H4 (cell line): ENCODE data around the gene RAB27A. TPM values are rescaled to one million over a fixed set of nuclear protein-coding genes. Genes with fewer than 3 reads are reported as not detected.
A peak's percentile ranks its signal among the peaks of the same experiment; 100 is the strongest.
"Not testable (repeated sequence)": the region's sequence is repeated elsewhere in the genome, so short reads cannot be mapped to it uniquely, and the experiment has no call there.

Experiments
- DNase-seq: peaks from one replicate; pipeline ENCODE4 v3.0.0-alpha.2; 2015; ENCODE audit warnings: low spot score
- total RNA-seq: library from RNA; depleted of rRNA; stranded (reverse); fragments of >200 nt; shearing (Covaris generic); gene quantifications from 2 replicates; pipeline ENCODE4 v1.2.3, GENCODE V29; 2014; rRNA removed

Gene RAB27A
- total RNA-seq, result 9.6 and 15.9 TPM in 2 replicates

DNA sequence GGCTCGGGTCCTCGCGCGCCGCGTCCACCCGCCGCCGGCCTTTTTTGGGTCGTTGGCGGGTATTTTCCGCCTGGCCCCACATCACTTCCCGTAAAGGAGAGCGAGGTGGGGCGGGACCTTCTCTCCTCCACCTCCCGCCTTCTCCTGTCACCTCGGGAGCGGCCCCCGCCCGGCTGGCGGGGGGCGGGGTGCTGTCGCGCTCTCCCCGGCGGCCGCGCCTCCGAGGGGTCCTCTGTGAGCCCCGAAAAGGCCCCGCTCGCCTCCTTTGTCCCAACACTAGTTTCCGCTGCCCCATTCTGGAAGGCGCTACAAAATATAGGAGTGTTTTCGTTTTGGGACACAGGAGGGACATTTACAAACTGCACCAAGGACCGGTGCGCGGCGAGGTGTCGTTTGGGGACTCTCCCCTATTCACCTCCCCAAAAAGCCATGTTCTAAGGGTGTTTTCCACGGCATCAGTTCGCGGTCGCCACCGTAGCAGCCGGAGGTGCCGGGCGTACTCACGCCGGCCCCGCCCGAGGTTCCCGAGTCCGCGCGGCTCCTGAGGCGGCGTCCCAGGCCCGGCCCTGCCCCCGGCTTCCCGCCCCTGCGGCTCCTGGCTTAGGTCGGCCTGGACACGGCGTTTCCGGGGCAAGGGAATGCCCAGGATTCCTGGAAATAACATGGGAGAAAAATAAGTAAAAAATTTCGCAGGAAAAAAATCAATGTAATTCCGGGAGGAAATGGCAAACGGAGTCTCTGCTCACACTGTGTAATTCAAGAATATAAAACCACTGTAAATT is at the start of gene RAB27A:
Gene RAB27A, minus strand, starts transcription at position 68 of the 782 bp plus-strand sequence. CDS start 54,879 bp downstream, outside the sequence.
- DNase-seq, result peak; percentile 51

DNA sequence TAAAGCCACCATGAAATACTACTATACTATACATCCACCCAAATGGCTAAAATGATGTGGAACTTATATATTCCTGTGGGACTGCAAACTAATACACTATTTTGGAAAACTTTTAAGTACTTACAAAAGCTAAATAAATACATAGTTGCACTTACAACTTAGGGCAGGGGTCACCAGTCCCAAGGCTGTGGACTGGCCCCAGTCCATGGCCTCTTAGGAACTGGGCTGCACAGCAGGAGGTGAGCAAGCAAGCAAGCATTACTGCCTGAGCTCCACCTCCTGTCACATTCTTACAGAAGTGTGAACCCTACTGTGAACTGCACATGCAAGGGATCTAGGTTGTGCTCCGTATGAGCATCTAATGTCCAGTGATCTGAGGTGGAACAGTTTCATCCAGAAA is 47.5 kb upstream of the RAB27A start:
- no peak for DNase-seq

DNA sequence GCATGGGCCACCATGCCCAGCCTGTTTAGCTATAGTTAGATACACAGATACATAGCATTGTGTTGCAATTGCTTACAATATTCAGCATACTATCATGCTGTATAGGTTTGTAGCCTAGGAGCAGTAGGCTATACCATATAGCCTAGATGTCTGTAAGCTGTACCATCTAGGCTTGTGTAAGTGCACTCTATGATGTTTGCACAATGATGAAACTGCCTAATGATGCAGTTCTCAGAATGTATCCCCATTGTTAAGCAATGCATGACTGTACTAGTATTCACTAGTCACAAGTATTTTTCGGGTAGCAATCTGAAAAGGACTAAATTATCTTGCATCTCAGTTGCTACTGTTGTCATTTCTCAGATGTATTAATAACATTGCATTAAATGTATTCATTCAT is 45.4 kb upstream of the RAB27A start:
- DNase-seq, result no peak

DNA sequence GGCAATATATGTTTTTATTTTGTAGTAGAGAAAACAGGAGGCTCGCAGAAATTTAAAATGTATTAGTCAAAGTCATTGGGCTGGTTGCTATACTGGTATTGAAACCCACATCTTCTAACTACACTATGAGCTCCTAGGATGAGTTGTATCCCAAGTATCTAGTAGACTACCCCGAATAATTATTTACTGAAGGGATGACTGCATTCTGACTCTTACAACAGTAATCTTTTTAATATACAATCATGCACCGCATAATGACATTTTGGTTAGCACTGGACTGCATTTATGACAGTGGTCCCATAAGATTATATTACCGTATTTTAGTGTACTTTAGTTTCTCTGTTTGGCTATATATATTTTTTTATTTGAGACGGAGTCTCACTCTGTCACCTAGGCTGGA is 44.8 kb upstream of the RAB27A start:
- DNase-seq, result no peak

DNA sequence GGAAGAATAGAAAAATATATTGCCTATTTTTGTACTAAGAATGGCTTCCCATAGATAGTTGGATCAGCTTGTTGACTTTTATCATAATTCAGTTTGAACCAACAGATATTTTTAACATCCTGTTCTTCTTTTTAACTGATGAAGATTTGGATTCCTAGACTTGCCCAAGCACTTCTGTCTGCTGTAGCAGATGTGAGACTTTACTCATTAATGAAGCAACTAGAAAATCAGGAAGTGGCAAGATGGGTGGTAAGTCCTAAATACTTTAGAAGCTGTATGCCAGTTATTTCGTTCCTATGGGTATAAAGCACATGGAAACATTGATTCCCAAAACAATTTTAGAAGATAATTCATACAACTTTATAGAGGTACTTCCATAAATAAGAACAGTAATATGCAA is 37.8 kb upstream of the RAB27A start:
- no peak for DNase-seq

DNA sequence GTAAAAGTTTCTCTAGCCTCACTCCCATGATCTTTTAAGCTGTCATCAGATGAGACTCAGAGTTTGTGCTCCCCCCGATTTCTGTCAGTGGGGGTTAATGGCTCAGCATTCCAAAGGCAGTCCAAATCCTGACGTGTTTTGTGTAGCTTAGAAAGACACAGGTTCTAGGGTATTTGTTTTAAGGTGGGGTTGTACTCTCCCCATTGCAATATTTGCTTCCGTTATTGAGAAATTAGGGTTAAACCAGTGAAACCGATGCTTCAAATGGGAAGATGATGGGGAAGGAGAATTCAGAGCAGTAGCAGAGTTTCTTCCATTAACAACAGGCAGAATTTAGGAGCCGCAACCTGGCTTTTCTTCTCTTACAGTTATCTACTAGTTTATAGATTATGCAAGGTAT is 32.9 kb upstream of the RAB27A start:
- DNase-seq, result no peak

DNA sequence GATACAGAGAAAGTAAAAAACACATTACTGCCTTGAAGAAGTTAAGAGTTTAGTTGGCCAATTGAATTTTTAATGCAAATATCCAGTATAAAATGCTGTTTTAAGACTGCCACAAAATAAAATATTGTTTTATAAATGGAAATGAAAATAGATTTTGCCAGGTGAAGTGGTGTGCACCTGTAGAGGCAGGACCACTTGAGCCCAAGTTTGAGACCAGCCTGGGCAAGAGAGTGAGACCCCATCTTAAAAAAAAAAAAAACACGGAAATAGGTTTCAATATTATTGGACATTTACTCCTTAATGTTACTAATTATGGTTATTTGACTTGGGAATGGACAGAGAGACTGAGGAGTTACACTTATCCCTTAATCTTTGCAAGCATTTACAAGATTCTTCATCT is 31.4 kb upstream of the RAB27A start:
- no peak for DNase-seq

DNA sequence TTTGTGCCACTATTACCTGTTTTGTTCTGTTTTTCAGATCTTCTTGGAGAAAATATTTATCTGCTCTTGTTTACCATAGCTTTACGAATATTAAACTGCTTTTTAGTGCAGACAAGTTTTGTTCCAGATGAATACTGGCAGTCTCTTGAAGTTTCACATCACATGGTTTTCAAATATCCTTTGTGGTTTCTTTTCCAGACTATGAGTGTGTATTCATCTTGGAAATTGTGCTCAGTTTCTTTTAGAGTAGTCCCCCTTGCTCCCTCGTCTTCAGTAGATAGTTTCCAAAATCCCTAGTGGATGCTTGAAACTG is 30.6 kb upstream of the RAB27A start:
- DNase-seq, result no peak

DNA sequence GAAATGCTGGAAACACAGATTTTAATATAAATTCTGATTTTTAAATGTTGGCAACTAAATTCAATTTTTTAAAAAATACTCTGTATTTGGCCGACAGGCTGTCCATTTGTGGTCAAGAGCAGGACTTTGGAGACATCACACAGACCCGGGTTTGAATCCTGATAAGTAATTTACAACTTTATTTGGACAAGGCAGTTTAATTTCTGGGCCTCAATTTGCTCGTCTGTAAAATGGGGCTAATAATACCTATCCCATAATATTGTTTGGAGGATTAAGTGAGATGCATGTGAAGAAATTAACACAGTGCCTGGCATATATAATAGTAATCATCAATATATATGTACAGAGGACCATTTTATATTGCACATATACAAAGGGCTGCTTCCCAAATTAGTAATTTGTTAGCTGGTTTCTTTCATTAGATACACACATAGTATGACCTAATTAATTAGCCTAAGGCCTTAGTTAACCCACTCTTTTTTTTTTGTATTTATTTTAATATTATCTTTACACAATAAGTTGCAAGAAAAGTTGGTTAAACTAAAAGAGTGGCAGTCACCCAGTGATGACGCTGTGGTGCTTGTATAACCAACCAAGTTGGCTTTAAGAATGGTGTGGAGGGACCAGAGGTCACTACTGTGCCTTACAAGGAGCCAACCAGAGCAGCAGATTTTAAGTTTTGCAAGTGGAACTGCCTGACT is 30.1 kb upstream of the RAB27A start:
- DNase-seq, result peak; percentile 7

DNA sequence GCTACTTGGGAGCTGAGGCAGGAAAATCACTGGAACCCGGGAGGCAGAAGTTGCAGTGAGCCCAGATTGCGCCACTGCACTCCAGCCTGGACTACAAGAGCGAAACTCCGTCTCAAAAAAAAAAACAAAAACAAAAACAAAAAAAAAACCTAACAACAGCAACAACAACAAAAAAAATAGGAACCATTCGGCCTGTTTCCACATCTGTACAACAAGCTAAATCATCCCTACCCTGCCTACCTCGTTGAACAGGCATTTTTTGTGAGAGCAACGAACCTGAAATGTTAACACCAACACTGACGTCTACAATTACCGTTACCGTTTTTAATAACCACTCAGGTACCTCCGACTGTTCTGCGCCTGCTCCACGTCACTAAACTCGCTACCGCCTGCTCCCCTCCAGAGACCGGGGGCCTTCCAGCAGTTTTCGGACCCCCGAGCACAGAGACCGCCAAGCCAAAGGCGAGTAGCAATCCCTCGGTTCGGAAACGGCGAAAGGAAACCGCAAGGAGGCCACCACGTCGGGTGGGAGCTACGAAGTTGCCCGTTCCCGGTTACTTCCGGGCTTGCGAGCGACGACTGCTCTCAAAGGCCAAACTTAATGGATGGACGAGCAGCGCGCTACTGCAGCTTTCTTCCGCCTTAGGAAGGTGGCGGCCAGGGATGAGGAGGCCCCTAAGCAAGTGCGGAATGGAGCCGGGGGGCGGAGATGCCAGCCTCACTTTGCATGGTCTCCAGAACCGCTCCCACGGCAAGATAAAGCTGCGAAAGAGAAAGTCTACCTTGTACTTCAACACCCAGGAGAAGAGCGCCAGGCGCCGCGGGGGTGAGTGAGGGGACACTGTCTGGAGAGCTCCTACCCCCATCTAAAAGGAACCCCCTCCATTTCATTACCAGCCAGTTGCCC is 29.2 kb upstream of the RAB27A start, which contains the start of the genes PIGB and PIGBOS1:
Gene PIGB, plus strand, starts transcription at position 635 of the 907 bp plus-strand sequence. Its CDS starts 29 bp downstream, at position 664.
Gene PIGBOS1, minus strand, starts transcription at position 536 of the 907 bp plus-strand sequence. CDS start 1,331 bp downstream, outside the sequence.
- DNase-seq, result peak; percentile 90

DNA sequence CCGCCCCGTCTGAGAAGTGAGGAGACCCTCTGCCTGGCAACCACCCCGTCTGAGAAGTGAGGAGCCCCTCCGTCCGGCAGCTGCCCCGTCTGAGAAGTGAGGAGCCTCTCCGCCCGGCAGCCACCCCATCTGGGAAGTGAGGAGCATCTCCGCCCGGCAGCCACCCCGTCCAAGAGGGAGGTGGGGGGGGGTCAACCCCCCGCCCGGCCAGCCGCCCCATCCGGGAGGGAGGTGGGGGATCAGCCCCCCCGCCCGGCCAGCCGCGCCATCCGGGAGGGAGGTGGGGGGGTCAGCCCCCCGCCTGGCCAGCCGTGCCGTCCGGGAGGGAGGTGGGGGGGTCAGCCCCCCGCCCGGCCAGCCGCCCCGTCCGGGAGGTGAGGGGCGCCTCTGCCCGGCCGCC is 13.2 kb upstream of the RAB27A start:
- not testable (repeated sequence) for DNase-seq

DNA sequence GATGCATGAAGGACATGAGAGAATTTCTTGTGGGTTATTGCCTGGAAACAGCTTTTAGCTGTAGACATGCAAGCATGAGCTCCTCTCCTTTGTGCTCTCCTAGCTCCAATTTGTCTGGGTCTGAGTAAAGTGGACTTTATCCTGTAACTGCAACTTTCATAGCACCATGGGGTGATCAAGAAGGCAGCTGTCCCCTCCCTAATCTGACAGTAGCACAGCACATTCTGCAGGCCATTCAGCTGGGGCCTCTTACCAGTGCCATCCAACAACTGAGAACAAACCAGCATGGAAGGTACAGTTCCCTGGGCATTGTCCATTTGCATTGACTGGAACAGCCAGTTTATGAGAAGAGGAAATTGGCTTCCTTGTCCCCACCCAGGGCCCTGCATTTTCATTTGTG is 7.7 kb upstream of the RAB27A start:
- no peak for DNase-seq

DNA sequence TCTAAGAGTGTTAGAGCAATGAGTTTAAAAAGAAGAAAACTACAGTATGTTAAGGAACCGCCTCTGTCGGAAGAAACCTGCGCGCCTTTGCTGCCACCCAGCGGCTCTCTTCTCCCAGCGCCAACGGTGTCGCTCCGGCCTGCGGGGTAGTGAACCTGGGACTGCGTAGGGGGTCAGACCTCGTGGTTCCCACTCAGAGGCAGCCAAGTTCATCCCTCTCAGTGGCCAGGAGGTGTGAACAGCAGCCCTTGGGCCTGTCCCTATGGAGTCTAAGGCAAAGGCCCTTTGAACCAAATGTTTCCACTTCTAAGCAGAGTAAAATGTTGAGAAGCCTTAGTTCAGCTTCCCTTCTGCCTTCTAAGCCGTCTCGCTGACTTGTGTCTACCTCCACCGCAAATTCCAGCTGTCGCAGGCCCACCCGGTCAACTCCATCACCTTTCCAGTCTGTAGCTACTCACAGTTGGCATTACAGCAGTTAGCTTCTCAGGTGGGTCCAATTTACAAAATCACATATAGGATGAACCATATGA is 980 bp upstream of the RAB27A start:
- DNase-seq, result peak; percentile 70

DNA sequence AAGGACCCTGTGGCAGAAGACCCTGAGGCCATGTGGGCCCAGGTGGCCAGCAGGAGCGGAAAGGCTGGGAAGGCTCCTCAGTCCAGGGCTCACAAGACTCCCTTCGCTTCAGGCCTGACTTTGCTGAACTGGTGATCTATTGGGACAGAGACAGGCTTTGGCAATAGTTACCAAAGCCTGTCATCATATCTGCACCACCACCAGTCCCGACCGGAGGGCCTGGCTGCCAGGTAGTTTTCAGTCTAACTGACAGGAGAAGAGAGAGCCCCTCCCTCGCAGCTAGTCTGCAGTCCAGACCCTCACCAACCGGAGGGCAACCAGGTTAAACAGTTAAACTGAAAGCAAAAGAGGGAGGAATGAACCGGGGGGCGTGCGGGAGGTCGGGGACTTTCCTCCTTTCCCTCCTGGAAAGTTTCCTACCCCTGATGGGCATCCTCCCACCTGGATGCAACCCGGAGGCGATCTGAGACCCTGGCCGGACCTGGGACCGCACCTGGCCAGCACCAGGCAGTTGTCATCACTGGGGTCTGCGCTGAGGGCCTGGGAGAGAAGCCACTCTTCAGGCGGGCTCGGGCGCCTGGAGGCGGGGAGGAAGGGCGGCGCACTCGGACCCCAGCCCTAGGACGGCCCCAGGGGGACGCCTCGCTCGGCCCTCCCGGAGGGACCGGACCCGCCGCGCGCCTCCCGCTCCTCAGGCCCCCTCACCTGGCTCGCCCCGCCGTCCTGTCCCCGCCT is 435 bp downstream of the RAB27A start:
- peak; percentile 25 for DNase-seq

DNA sequence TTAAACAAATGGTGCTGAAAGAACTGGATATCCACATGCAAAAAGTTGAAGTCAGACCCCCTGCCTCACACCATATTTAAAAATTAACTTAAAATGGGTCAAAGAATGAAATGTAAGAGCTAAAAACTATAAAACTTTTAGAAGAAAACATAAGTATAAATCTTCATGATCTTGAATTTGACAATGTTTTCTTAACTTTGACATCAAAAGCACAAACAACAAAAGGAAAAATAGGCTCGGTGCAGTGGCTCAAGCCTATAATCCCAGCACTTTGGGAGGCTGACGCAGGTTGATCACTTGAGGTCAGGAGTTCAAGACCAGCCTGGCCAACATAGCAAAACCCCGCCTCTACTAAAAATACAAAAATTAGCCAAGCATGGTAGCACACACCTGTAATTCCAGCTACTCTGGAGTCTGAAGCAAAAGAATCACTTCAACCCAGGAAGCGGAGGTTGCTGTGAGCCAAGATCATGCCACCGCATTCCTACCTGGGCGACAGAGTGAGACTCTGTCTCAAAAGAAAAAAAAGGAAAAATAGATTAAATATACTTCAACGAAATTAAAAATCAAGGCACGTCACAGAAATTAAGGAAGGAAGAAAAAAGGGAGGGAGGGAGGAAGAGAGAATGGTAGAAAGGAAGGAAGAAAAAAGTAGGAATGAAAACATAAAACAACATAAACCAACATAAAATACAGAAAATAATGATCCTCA is 1.5 kb downstream of the RAB27A start:
- no peak for DNase-seq

DNA sequence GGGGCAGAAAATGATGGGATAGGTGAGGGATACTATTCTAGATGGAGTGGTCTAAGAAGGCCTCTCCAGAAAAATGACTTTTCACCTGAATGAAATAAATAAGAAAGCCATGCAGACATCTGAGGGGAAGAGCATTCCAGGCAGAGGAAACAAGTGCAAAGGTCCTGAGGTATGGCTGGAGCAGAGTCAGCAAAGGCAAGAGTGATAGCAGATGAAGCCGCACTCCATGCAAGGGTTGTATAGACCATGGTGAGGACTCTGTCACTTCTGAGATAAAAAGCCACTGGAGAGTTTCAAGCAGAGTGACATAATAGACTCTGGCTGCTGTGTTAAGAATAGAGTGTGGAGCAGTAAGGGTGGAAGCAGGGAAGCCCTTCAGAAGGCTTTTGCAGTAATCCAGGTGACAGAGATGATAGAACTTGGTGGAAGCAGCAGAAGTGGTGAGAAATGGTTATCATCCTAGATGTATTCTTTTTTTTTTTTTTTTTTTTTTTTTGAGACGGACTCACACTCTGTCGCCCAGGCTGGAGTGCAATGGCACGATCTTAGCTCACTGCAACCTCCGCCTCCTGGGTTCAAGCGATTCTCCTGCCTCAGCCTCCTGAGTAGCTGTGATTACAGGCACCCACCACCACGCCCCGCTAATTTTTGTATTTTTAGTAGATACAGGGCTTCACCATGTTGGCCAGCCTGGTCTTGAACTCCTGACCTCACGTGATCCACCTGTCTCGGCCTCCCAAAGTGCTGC is 3.0 kb downstream of the RAB27A start:
- not testable (repeated sequence) for DNase-seq

DNA sequence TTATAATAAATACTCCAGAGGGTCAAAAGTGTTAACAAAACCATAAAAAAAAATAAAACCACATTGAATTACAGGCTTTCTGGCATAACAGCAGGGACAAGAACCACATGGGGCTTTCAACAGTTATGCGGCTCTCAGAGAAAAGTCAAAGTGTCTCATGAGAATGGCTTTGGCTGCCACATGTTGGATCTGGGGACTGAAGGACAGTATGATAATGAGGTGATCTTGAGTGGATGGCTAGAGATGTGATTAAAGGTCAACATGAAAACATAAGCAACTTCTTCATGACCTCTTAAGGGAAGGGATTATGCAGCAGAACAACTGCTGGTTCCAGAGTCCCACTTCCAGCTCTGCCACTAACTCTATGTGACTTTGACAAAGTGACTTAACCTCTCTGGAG is 5.2 kb downstream of the RAB27A start:
- DNase-seq, result no peak

DNA sequence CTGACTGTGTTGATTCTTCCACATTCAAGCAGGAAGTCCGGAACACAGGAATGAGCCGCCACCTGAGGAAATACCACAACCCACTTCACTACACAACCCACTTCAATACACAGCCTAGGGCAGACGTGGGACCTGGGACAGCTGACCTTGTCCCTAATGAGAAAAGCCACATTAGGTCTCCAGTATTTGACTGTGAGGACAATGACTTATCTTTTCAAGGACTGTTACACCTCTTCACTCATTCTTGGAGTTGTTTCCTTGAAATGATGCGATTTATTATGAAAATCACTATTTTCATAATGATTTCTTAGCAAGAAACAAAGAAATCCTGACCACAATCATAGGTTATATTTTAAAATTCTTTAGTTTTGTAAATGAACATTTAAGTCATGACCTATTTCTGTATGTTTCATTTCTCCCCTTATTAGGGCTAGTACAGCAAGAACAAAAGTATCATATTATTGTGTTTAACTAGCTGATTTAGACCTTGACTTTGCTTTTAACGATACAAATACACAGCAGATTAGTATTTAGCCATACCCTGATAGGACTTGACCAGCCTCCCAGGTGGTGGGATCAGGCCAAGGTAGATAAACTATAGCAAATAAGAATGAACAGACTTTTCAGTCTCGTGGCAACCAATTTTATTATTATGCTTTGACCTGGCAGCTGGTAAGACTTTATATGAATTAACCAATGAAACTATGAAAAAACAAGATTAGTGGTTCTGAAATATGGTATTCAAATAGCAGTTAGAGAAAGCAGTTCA is 6.0 kb downstream of the RAB27A start:
- DNase-seq, result no peak

DNA sequence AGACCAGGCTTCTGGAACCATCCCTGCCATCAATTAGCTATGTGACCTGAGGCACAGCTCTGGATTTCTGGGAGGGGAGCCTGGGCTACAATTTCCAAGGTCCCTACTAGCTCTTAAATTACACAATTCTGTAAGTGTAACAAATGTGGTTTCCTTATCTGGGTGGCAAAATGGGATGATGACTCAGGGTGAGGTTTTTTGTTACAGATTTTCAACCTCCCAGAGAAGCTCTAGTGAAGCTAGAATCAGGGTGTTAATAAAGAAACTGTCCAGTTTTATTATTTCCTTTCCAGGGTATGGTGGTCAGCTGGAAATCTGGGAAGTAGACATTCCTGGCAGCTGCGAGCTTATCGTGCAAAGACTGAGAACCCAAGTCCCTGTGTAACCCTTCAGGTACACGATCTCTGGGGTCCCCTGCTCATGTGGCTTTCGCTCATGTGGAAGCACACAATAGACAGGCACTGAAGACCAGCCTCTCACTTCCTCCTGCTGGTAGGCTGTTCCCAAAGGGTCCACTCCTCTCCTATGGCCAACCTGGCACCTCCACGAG is 7.3 kb downstream of the RAB27A start:
- peak; percentile 87 for DNase-seq
